Neural crest cell (in vitro differentiated cells): ENCODE data around the gene DHRS12. TPM values are rescaled to one million over a fixed set of nuclear protein-coding genes. Genes with fewer than 3 reads are reported as not detected.

Source experiments
- DNase-seq: peaks from one replicate; pipeline ENCODE4 v3.0.0; 2021; ENCODE audit warnings: low read depth, mixed read lengths, low spot score
- H3K27ac Mint-ChIP-seq: one replicate; pipeline ENCODE4 v1.8.0; 2021; ENCODE audit warnings: mild to moderate bottlenecking, mixed read lengths; ENCODE audit not compliant: unreplicated experiment
- H3K27me3 Mint-ChIP-seq: 2 replicates; pipeline ENCODE4 v1.8.0; 2021; ENCODE audit warnings: low read depth, mild to moderate bottlenecking, mixed read lengths
- H3K36me3 Mint-ChIP-seq: 2 replicates; pipeline ENCODE4 v1.8.0; 2021; ENCODE audit warnings: low read depth, mild to moderate bottlenecking, mixed read lengths
- H3K4me1 Mint-ChIP-seq: 2 replicates; pipeline ENCODE4 v1.8.0; 2021; ENCODE audit warnings: mixed read lengths
- H3K4me3 Mint-ChIP-seq: one replicate; pipeline ENCODE4 v1.8.0; 2021; ENCODE audit warnings: mild to moderate bottlenecking, mixed read lengths
- H3K9me3 Mint-ChIP-seq: 2 replicates; pipeline ENCODE4 v1.8.0; 2021; ENCODE audit warnings: mixed read lengths
- CTCF ChIP-seq: fragments of 200-600 bp; sonication (generic); conservative IDR thresholded peaks from 2 replicates; pipeline ENCODE4 v1.5.0; 2021; ENCODE audit warnings: antibody characterized with exemption, mild to moderate bottlenecking
- total RNA-seq: library from RNA; stranded (reverse); gene quantifications from 2 replicates; pipeline ENCODE4 v1.2.1, GENCODE V29; 2021

Gene DHRS12
- total RNA-seq, 1 donor from 2014 or later, result 9.3 TPM

GRCh38 chr13:51814071-51814470, 10.1 kb upstream of the DHRS12 start:
- Mint-ChIP-seq H3K9me3 (no peaks in the 10 kb centered on the region), H3K4me1 (peaks cover 6% of the 10 kb centered on the region), H3K36me3 (no peaks in the 10 kb centered on the region), H3K27me3 (peaks cover 9% of the 10 kb centered on the region), H3K4me3 (no peak overlapping the region), H3K27ac (no peak overlapping the region)
- DNase-seq, result no peak
- no peak for TF ChIP-seq CTCF

GRCh38 chr13:51811920-51812451, 8.0 kb upstream of the DHRS12 start:
- Mint-ChIP-seq H3K27me3 (peaks cover 3% of the 10 kb centered on the region), H3K4me3 (no peak overlapping the region), H3K27ac (no peak overlapping the region), H3K4me1 (peaks cover 6% of the 10 kb centered on the region), H3K9me3 (no peaks in the 10 kb centered on the region), H3K36me3 (no peaks in the 10 kb centered on the region)
- no peak for TF ChIP-seq CTCF
- DNase-seq, result no peak

GRCh38 chr13:51811046-51811445, 7.1 kb upstream of the DHRS12 start:
- Mint-ChIP-seq H3K9me3 (no peaks in the 10 kb centered on the region), H3K4me3 (no peak overlapping the region), H3K27ac (no peak overlapping the region), H3K4me1 (peaks cover 13% of the 10 kb centered on the region), H3K27me3 (no peaks in the 10 kb centered on the region), H3K36me3 (no peaks in the 10 kb centered on the region)
- no peak for DNase-seq
- TF ChIP-seq CTCF, result no peak

GRCh38 chr13:51808811-51809210, 4.8 kb upstream of the DHRS12 start:
- Mint-ChIP-seq H3K4me3 (peak overlapping the region; percentile 4), H3K27me3 (no peaks in the 10 kb centered on the region), H3K9me3 (no peaks in the 10 kb centered on the region), H3K27ac (no peak overlapping the region), H3K36me3 (no peaks in the 10 kb centered on the region), H3K4me1 (peaks cover 26% of the 10 kb centered on the region)
- DNase-seq, result no peak
- no peak for TF ChIP-seq CTCF

- H3K4me1 Mint-ChIP-seq, result peaks cover 39% of the 10 kb centered on the region
- no peak for TF ChIP-seq CTCF
- H3K9me3 Mint-ChIP-seq, result no peaks in the 10 kb centered on the region
- H3K27ac Mint-ChIP-seq, result no peak overlapping the region
- no peaks in the 10 kb centered on the region for H3K27me3 Mint-ChIP-seq
- DNase-seq, result no peak
- H3K4me3 Mint-ChIP-seq, result peak overlapping the region; percentile 59
- no peaks in the 10 kb centered on the region for H3K36me3 Mint-ChIP-seq
These were observed 3.1 kb upstream of the DHRS12 start for GRCh38 chr13:51807041-51807440.
